ENCODE results near the gene FBXO41. TPM values are rescaled to one million over a fixed set of nuclear protein-coding genes. Genes with fewer than 3 reads are reported as not detected.

The FBXO41 gene
- total RNA-seq, 1 experiment from 2014 or later, result 4.8 TPM

DNA sequence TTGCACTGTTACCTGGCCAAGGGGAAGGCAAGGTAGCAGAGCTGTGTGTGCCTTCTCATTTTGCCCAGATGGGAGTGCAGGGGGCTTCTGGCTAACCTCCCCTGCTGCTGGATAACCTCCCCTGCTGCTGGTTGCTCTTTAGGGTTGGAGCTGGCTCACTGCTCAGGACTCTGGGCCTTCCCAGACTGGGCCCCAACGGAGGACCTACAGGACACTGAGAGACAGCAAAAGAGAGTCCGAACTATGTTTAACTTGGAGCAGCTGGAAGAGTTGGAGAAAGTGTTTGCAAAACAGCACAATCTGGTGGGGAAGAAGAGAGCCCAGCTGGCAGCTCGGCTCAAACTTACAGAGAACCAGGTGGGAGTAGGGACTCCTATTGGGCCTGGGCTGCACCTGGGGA is 76.0 kb downstream of the FBXO41 start:
- in situ Hi-C loops (cut with HindIII; ENCODE audit: low pct_unique_long_range_greater_than_20kb, low sequenced_read_pairs), result no loop called here
- DNase-seq (ENCODE audit: low read depth, low spot score), result no peak

DNA sequence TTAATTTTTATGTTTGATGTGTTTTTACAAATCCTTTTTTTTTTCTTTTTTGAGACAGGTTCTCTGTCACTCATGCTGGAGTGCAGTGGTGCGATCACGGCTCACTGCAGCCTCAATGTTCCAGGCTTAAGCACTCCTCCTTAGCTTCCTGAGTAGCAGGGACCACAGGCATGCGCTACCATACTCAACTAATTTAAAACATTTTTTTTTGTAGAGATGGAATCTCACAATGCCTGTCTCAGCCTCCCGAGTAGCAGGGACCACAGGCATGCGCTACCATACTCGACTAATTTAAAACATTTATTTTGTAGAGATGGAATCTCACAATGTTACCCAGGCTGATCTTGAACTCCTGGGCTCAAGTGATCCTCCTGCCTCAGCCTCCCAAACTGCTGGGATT is 78.7 kb downstream of the FBXO41 start:
- in situ Hi-C loops (cut with HindIII; ENCODE audit: low pct_unique_long_range_greater_than_20kb, low sequenced_read_pairs), result no loop called here
- no peak for DNase-seq (ENCODE audit: low read depth, low spot score)

Small RNAs within 50 kb of the gene (small RNA-seq; reads per million reads assigned to genes)
- gene RNU6-111P, result 0 reads per million in 2 experiments

Other genes starting within 250 kb of the FBXO41 start
- gene SFXN5, start 212.8 kb downstream of the FBXO41 start, total RNA-seq (2014; rRNA removed; shearing (Covaris generic)), result 7.1 and 7.8 TPM in 2 replicates
- 17.4 and 19.4 TPM in 2 replicates for gene RAB11FIP5, start 171.5 kb downstream of the FBXO41 start, total RNA-seq (2014; rRNA removed; shearing (Covaris generic))
- not detected in 2 replicates for gene NOTO, start 81.9 kb downstream of the FBXO41 start, total RNA-seq (2014; rRNA removed; shearing (Covaris generic))
- 47.0 and 54.3 TPM in 2 replicates for gene SMYD5, start 70.2 kb downstream of the FBXO41 start, total RNA-seq (2014; rRNA removed; shearing (Covaris generic))
- 30.7 and 38.0 TPM in 2 replicates for gene PRADC1, start 51.2 kb downstream of the FBXO41 start, total RNA-seq (2014; rRNA removed; shearing (Covaris generic))
- 762 and 775 TPM in 2 replicates for gene CCT7, start 50.2 kb downstream of the FBXO41 start, total RNA-seq (2014; rRNA removed; shearing (Covaris generic))
- not detected in 2 replicates for gene EGR4, start 9.1 kb upstream of the FBXO41 start, total RNA-seq (2014; rRNA removed; shearing (Covaris generic))
- 14.3 and 17.6 TPM in 2 replicates for gene ALMS1, start 101.4 kb upstream of the FBXO41 start, total RNA-seq (2014; rRNA removed; shearing (Covaris generic))

Data from SK-MEL-5 (cell line).